SK-N-SH treated with all-trans-retinoic acid at 6 μM for 48 hours (cell line): ENCODE data around the gene OPHN1.

Experiments used
- ARNTL ChIP-seq: fragments of 450-650 bp; formaldehyde crosslinking; IDR thresholded peaks from 2 replicates; pipeline ENCODE4 v1.5.0; 2020; ENCODE audit warnings: low read depth, mild to moderate bottlenecking, moderate library complexity, borderline replicate concordance
- CREB5 ChIP-seq: fragments of 250-450 bp; sonication (Bioruptor Pico); IDR thresholded peaks from 2 replicates; pipeline ENCODE4 v1.5.1; 2020; ENCODE audit warnings: low read depth, mild to moderate bottlenecking, moderate library complexity
- OSR1 ChIP-seq: fragments of 250-450 bp; sonication (Bioruptor Pico); IDR thresholded peaks from 2 replicates; pipeline ENCODE4 v1.8.0; 2022; ENCODE audit warnings: moderate library complexity, mild to moderate bottlenecking, inconsistent platforms
- PPARA ChIP-seq: fragments of 250-450 bp; sonication (Bioruptor Pico); IDR thresholded peaks from 2 replicates; pipeline ENCODE4 v1.5.0; 2020; ENCODE audit warnings: mild to moderate bottlenecking, borderline replicate concordance
- RARB ChIP-seq: fragments of 250-450 bp; sonication (Bioruptor Pico); IDR thresholded peaks from 2 replicates; pipeline ENCODE4 v1.8.0; 2021; ENCODE audit warnings: mild to moderate bottlenecking, moderate library complexity
- TCF4 ChIP-seq: fragments of 250-450 bp; sonication (Bioruptor Pico); IDR thresholded peaks from 2 replicates; pipeline ENCODE4 v1.8.0; 2021; ENCODE audit warnings: mild to moderate bottlenecking, moderate library complexity, borderline replicate concordance
- TOX ChIP-seq: fragments of 250-450 bp; sonication (Bioruptor Pico); IDR thresholded peaks from 2 replicates; pipeline ENCODE4 v1.8.0; 2021; ENCODE audit warnings: mild to moderate bottlenecking, moderate library complexity, borderline replicate concordance
- ZFP3 ChIP-seq: fragments of 250-450 bp; sonication (Bioruptor Pico); IDR thresholded peaks from 2 replicates; pipeline ENCODE4 v1.5.0; 2020; ENCODE audit warnings: mild to moderate bottlenecking, moderate library complexity
- ZFP30 ChIP-seq: fragments of 450-650 bp; formaldehyde crosslinking; IDR thresholded peaks from 2 replicates; pipeline ENCODE4 v1.5.0; 2022; ENCODE audit warnings: mild to moderate bottlenecking, moderate library complexity
- TF ChIP-seq, protein P1 (sequence below): fragments of 250-450 bp; sonication (Bioruptor Pico); IDR thresholded peaks from 2 replicates; pipeline ENCODE4 v1.8.0; 2020; ENCODE audit warnings: mild to moderate bottlenecking, moderate library complexity, borderline replicate concordance
- TF ChIP-seq, protein P2 (sequence below): fragments of 250-450 bp; sonication (Bioruptor Pico); IDR thresholded peaks from 2 replicates; pipeline ENCODE4 v1.5.1; 2021; ENCODE audit warnings: mild to moderate bottlenecking, moderate library complexity

GRCh38 chrX:68411729-68412128 lies 21.6 kb downstream of the OPHN1 start:
- TF ChIP-seq ZFP30 (CRISPR knock-in tag), result no peak
- no peak for TF ChIP-seq ARNTL (CRISPR knock-in tag)
- TF ChIP-seq OSR1 (CRISPR knock-in tag), result no peak
- no peak for TF ChIP-seq RARB (CRISPR knock-in tag)
- no peak for TF ChIP-seq ZFP3 (CRISPR knock-in tag)
- TF ChIP-seq, protein P1, sequence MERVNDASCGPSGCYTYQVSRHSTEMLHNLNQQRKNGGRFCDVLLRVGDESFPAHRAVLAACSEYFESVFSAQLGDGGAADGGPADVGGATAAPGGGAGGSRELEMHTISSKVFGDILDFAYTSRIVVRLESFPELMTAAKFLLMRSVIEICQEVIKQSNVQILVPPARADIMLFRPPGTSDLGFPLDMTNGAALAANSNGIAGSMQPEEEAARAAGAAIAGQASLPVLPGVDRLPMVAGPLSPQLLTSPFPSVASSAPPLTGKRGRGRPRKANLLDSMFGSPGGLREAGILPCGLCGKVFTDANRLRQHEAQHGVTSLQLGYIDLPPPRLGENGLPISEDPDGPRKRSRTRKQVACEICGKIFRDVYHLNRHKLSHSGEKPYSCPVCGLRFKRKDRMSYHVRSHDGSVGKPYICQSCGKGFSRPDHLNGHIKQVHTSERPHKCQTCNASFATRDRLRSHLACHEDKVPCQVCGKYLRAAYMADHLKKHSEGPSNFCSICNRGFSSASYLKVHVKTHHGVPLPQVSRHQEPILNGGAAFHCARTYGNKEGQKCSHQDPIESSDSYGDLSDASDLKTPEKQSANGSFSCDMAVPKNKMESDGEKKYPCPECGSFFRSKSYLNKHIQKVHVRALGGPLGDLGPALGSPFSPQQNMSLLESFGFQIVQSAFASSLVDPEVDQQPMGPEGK (CRISPR knock-in tag), result no peak
- no peak for TF ChIP-seq CREB5 (CRISPR knock-in tag)
- TF ChIP-seq, protein P2, sequence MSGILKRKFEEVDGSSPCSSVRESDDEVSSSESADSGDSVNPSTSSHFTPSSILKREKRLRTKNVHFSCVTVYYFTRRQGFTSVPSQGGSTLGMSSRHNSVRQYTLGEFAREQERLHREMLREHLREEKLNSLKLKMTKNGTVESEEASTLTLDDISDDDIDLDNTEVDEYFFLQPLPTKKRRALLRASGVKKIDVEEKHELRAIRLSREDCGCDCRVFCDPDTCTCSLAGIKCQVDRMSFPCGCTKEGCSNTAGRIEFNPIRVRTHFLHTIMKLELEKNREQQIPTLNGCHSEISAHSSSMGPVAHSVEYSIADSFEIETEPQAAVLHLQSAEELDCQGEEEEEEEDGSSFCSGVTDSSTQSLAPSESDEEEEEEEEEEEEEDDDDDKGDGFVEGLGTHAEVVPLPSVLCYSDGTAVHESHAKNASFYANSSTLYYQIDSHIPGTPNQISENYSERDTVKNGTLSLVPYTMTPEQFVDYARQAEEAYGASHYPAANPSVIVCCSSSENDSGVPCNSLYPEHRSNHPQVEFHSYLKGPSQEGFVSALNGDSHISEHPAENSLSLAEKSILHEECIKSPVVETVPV, result no peak
- no peak for TF ChIP-seq TOX (CRISPR knock-in tag)
- TF ChIP-seq TCF4 (CRISPR knock-in tag), result no peak
- no peak for TF ChIP-seq PPARA (CRISPR knock-in tag)
